NCI-H226 (cell line): ENCODE data around the gene SLC25A28.
"Not testable (repeated sequence)": the region's sequence is repeated elsewhere in the genome, so short reads cannot be mapped to it uniquely, and the experiment has no call there.

Experiments
- DNase-seq: peaks from one replicate; pipeline ENCODE4 v3.0.0-alpha.2; 2015

The SLC25A28 gene

DNA sequence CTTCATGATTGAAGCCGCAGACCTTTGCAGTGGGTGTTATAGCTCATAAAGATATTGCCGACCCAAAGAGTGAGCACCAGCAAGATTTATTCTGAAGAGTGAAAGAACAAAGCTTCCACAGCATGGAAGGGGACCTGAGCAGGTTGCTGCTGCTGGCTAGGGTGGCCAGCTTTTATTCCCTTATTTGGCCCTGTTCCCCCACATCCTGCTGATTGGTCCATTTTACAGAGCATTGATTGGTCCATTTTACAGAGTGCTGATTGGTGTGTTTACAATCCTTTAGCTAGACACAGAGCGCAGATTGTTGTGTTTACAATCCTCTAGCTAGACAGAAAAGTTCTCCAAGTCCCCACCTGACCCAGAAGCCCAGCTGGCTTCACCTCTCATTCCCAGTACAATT, 4.9 kb upstream of the SLC25A28 start:
- not testable (repeated sequence) for DNase-seq

DNA sequence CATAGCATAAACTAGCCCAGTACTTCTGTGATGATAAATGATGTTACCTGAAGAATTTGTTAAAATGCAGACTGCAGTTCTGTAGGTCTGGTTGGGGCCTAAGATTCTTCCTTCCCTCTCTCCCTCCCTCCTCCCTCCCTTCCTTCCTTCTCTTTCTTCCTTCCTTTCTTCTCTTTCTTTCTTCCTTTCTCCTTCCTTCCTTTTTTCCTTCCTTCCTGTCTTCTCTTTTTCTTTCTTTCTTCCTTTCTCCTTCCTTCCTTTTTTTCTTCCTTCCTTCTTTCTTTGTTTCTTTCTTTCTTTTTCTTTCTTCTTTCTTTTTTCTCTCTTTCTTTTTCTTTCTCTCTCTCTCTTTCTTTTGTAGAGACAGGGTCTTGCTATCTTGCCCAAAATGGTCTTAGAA, 3.7 kb upstream of the SLC25A28 start:
- no peak for DNase-seq

DNA sequence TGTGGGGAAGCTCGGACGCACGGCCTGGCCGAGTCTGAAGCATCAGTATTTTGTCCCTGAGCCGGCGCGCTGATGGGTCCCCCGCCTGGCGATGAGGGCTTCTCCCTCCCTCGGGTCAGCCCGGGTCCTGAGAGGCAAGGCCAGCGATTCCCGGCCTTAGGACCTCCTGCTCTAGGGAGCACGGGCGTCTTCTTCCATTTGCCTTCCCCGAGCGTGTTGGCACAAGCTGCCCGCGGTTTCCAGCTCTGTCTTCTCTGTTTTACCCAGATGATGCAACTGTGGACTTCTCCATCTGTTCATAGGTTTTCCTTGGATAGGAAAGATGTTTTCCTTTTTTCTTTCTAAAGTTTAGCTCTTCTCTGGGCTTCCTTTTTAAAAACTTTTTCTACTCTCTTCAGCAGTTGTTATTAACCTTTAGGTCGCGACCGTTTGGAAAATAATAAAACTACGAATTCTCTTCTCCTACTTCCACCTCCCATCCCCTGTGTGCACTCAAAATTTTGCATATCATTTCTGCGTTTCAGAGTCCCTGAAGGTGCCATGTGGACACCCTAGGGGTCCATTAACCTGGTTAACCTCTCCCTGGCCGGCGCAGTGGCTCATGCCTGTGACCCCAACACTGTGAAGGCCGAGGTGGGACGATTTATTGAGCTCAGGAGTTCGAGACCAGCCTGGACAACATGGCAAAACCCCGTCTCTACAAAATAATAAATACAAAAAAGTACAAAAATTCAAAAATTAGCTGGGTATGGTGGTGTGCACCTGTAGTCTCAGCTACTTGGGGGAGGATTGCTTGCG, 1.4 kb upstream of the SLC25A28 start:
- DNase-seq = no peak

DNA sequence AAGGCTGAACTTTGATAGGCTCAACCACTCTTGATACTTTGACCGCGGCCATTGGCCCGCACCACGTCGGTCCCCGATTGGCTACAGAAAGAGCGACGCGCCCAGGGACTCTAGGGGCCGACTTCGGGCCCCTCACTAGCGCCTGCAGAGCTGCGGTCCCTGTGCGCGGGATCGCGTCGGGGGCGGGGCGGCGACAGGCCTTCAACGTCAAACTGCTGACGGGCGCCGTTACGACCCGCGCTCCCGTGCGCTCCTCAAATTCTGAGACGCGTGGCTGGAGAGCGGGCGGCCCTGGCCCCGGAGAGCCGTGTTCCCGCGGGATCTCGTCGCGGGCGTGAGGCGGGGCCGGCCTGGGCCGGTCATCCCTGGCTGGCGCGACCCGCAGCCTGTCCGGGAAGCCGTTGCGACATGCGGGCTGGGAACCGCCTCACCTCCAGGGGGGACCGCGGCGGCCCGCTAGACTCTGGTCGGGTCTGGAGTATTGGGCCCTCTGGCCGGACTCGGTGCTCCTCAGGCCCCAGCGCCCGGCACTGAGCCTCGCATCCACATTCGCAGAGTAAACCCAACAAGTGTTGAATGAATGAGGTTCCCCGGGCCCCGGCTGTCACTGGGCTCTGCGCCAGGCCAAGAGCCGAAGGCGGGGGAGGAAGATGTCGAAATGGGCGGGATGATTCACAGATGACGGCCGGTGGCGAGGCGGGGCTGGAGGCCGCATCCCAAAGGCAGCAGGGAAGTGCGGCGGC, 643 bp upstream of the SLC25A28 start:
- DNase-seq = peak; percentile 86

- no peak for DNase-seq
Measured at GRCh38 chr10:99619090-99619800, 994 bp downstream of the SLC25A28 start.

DNA sequence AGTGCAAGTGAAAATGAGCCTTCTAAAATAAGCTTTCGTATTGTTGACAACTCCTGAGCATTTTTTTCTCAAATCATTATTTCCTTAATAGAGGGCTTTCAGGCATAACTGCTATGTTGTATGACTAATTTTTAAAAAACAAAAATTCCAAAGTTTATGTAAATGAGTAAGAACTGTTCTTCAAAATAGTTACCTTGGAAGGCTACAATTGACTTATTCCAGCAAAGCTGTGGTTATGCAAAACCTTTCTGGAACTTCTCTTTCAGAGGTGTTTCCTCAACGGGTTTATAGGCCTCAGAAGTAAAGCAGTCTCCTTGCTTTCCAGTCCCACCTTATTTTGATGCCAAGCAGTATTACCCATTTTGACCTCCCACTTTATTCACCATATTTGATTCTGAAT, 2.5 kb downstream of the SLC25A28 start:
- DNase-seq = no peak

- no peak for DNase-seq
Measured at GRCh38 chr10:99615426-99615825, 4.8 kb downstream of the SLC25A28 start.

DNA sequence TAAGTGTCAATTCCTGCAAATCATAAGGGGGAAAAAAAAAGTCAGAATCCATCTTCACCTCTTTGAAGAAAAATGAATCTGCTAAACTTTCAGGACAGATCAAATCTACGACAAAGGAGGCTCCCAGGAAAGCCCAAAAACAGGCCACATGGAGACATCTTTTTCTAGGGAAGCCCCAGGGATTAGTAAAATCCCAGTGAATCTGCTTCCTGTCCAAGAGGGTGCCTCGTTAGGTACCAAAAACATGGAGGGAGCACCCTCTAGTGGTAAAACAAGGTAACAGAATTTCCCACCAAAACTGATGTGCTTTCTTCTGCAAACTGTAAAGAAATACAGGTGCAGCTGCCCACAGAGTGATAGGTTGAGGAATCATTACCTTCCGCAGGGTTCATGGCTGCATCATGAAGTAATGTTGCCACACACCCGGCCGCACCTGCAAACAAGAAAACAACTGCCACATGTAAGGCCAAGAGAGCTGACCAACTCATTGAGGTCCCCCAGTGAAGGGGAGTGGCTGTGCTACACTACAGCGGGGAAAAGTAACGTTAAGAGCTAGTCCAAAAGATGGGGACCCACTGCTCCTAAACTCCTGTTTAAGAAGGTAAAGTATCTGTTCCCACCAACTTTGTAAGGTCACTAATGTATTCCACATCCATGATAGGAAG, 7.9 kb downstream of the SLC25A28 start:
- DNase-seq = peak; percentile 28

DNA sequence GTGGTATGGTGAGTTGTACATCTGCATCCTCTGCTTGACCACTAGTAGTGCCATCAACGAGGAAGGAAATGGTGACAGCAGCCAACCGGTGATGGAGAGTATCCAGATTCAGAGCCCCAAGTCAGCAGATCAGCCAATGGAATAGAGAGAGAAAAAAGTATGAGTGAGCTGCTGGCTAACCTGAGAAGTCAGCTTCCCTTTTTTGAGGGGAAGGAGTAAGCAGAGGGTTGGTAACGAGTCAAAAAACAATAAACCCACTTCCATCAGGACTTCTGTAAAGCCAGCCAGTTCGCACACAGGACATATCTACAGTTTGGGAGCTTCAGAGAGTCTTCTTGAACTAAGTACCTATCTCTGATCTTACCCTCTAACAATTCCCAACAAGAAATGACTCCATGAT, 8.9 kb downstream of the SLC25A28 start:
- DNase-seq = no peak

DNA sequence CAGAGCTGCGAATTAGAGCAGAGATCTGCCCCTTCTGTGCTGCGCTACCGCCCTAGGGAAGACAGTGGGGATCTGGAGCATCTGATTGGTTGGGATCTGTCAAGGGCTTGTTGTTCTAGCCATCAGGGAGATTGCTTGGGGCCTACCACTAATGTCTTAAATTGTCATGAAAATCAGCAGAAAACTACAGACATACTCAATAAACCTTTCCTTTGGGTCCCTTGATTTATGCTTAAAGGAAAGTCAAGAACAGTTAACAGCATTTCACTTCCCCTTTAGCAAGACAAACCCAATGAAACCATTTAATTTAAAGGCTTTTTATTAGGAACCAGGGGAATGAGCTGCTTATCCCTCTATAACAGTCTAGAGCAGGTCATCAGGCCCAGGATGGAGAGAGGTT, 10.0 kb downstream of the SLC25A28 start:
- no peak for DNase-seq

DNA sequence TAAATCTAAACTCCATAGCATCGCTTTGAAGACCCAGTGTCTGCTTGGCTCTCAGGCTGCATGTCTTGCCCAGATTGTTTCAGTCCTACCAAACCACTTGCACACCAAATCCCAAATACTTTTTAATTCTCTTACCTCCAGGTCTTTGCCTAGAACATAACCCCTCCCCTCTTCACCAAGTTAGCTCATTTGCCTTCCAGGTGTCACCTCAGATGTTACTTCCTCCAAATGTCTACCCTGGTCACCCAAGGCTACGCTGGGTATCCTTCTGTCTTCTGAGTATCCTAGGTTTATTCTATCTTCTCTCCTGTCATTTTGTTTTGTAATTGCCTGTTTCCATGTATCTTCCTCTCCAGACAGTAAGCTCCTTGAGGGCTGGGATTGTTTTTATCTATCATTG, 11.1 kb downstream of the SLC25A28 start:
- no peak for DNase-seq

GRCh38 chr10:99605351-99605750, 14.9 kb downstream of the SLC25A28 start:
- no peak for DNase-seq

GRCh38 chr10:99604862-99605261, 15.4 kb downstream of the SLC25A28 start:
- DNase-seq = no peak

- DNase-seq = no peak
Measured at GRCh38 chr10:99598781-99599509, 21.3 kb downstream of the SLC25A28 start.

DNA sequence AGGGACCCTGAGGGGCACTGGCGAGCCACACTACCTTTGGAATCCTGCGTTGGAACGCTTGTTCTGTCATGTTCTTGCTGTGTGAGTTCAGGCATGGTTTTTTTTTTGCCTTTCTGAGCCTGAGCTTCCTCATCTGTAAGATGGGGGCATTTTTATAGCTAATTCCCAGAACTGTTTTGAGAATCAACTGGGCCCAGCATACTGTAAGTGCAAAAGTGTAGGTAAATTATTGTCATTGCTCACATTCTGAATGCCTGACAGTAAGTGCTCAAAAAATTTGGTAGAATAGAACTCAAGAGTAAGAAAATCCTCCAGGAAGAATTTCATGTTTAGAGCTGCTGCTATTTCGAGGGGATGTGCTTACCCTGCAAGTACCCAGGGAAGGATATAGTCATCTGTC, 22.2 kb downstream of the SLC25A28 start:
- DNase-seq = no peak

- not testable (repeated sequence) for DNase-seq
Measured at GRCh38 chr10:99596708-99597107, 23.5 kb downstream of the SLC25A28 start.

- no peak for DNase-seq
Measured at GRCh38 chr10:99595770-99596465, 24.3 kb downstream of the SLC25A28 start.

DNA sequence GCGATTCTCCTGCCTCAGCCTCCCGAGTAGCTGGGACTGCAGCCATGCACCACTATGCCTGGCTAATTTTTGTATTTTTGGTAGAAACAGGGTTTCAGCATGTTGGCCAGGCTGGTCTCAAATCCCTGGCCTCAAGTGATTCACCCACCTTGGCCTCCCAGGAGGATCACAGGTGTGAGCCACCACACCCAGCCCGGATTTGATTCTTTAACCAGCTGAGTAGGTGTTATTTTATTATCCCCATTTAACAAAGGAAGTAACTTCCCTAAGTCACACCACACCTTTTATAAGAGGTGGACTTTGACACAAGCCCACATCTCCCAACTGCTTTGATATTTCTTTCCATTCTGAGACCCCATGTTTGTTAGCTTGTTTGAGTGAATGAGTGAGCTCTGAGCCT, 25.0 kb downstream of the SLC25A28 start:
- no peak for DNase-seq

- no peak for DNase-seq
Measured at GRCh38 chr10:99593312-99593711, 26.9 kb downstream of the SLC25A28 start.

DNA sequence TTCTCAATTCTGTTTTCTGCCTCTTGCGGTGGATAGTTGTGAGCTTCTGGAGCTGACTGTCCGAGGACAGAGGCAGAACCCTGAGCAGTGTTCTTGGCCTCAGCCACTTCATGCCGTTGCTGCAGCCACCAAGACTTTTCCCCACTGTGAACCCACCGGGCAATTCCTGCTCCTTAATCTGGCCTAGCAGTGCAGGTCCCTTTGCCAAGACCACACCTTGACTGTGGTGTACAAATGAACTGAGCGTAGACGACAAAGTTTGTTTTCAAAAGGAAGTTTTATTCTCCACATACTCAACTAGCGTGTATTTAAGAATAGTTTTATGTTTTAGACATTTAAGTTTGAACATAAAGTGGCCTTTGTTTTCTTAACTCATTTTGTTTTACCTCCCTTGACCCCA, 29.4 kb downstream of the SLC25A28 start:
- DNase-seq = no peak

- DNase-seq = no peak
Measured at GRCh38 chr10:99583687-99584086, 36.6 kb downstream of the SLC25A28 start.

- no peak for DNase-seq
Measured at GRCh38 chr10:99582255-99582770, 37.9 kb downstream of the SLC25A28 start.
